Sigmoid colon (tissue), 3 donors: ENCODE results near the gene RNF167.

ENCODE experiments used
- POLR2A ChIP-seq, 2 donors: fragments of 450-650 bp; IDR thresholded peaks; one replicate each; pipeline ENCODE4 v1.6.1; 2016; ENCODE audit warnings: antibody characterized with exemption in 2 of 2, mild to moderate bottlenecking in 2 of 2, moderate library complexity in 2 of 2
- TF ChIP-seq, protein P1 (sequence below), 4 experiments: fragments of 450-650 bp in 3 of 4; fragments of 200-600 bp in 1 of 4; IDR thresholded peaks; one replicate each; pipeline ENCODE4 v1.5.1; 2016 to 2019; ENCODE audit warnings: antibody characterized with exemption in 4 of 4, mild to moderate bottlenecking in 3 of 4, moderate library complexity in 2 of 4

DNA sequence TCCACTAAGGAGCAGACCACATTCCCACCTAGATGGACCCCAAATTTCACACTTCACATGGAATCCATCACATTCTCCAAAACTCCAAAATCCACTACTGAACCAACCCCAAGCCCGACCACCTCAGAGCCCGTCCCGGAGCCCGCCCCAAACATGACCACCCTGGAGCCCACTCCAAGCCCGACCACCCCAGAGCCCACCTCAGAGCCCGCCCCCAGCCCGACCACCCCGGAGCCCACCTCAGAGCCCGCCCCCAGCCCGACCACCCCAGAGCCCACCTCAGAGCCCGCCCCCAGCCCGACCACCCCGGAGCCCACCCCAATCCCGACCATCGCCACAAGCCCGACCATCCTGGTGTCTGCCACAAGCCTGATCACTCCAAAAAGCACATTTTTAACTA is 6.4 kb upstream of the RNF167 start:
- TF ChIP-seq, protein P1, sequence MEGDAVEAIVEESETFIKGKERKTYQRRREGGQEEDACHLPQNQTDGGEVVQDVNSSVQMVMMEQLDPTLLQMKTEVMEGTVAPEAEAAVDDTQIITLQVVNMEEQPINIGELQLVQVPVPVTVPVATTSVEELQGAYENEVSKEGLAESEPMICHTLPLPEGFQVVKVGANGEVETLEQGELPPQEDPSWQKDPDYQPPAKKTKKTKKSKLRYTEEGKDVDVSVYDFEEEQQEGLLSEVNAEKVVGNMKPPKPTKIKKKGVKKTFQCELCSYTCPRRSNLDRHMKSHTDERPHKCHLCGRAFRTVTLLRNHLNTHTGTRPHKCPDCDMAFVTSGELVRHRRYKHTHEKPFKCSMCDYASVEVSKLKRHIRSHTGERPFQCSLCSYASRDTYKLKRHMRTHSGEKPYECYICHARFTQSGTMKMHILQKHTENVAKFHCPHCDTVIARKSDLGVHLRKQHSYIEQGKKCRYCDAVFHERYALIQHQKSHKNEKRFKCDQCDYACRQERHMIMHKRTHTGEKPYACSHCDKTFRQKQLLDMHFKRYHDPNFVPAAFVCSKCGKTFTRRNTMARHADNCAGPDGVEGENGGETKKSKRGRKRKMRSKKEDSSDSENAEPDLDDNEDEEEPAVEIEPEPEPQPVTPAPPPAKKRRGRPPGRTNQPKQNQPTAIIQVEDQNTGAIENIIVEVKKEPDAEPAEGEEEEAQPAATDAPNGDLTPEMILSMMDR (IDR thresholded peaks at IDR 0.05): no peak
- TF ChIP-seq POLR2A (IDR thresholded peaks at IDR 0.05): no peak
